ENCODE measurements around the gene SYNDIG1. TPM values are rescaled to one million over a fixed set of nuclear protein-coding genes. Genes with fewer than 3 reads are reported as not detected.

Gene SYNDIG1
- total RNA-seq, 2 experiments from 2014 or later, result not detected

DNA sequence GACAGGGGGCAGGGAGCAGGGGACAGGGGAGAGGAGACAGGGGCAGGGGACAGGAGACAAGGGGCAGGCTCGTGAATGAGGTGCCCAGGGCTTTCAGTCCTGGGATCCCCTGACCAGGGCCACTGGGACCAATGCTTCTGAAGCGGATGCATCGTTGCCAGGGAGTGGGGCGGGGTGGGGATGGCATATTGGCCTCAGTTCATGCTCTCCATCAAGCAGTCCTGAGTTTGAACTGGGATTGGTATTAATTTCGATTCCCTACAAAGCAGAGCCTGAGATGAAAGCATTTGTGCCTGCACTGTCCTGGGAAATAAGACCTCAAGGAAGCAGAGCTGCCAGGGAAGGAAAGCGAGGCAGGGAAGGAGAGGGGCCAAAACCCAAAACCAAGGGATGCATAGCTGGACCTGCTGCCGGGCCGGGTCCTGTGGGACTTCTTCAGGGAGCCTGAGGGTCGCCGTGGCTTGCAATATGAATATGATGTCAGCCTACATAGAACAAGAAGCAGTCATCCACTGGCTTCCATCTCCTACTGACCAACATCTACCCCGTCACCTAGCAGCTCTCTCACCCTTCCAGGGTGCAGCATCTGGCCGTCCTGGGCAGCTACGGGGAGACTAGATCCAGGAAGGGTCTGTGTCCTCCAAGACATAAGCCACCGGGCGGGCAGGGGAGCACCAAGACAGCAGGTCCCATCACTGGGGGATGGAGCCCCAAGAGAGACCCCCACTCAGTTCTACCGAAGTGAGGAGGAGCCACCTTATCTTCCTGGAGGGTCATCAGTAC is 233.3 kb downstream of the SYNDIG1 start:
- POLR2A ChIA-PET, result no interaction called here
- no peaks in the 10 kb centered on the region for H3K4me1 Mint-ChIP-seq
- CTCF ChIA-PET, result no interaction called here
- no peaks in the 10 kb centered on the region for H3K36me3 Mint-ChIP-seq (ENCODE audit: low read depth)
- no peak overlapping the region for H3K27ac Mint-ChIP-seq
- peak; percentile 11 for DNase-seq
- no peaks in the 10 kb centered on the region for H3K9me3 Mint-ChIP-seq
- no peak overlapping the region for H3K4me3 Mint-ChIP-seq
- no peaks in the 10 kb centered on the region for H3K27me3 Mint-ChIP-seq

DNA sequence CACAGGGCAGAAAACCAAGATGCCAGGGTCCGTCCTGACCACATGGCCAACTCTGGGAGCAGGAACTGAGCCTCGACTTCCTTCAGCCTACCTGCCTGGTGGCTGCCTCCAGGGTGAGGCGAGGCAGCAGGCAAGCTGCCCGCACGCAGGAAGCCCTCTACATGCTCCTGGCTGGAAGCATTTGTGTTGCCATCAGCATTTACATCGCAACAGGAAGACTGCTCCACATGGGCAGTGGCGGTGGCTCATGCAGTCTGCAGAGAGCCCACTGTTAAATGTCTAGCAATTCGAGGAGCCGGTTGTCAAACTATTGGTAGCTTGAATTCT is 233.8 kb downstream of the SYNDIG1 start:
- Mint-ChIP-seq H3K4me3 (no peak overlapping the region), H3K4me1 (no peaks in the 10 kb centered on the region), H3K27ac (no peak overlapping the region), H3K27me3 (no peaks in the 10 kb centered on the region), H3K36me3 (ENCODE audit: low read depth) (no peaks in the 10 kb centered on the region), H3K9me3 (no peaks in the 10 kb centered on the region)
- ChIA-PET POLR2A (no interaction called here), CTCF (no interaction called here)
- no peak for DNase-seq

DNA sequence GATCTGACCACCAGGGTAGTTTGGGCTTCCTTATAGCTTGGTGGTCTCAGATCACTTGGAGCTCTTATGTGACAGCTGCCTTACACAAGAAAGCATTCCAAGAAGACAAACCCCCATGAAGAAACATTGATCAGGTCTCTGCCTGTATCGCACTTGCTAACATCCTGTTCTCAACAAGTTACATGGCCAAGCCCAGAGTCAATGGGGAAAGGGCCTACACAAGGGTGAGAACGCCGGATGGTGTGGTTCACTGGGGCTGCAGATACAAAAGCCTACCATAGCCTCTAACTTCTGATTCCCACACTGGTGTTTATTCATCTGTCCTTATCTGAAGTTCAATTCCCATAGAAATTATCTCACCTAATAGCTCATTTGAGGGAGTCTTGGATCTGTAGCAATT is 235.5 kb downstream of the SYNDIG1 start:
- no peaks in the 10 kb centered on the region for H3K4me1 Mint-ChIP-seq
- H3K36me3 Mint-ChIP-seq (ENCODE audit: low read depth), result no peaks in the 10 kb centered on the region
- no peak for DNase-seq
- no peak overlapping the region for H3K27ac Mint-ChIP-seq
- H3K9me3 Mint-ChIP-seq, result no peaks in the 10 kb centered on the region
- H3K27me3 Mint-ChIP-seq, result peaks cover 3% of the 10 kb centered on the region
- CTCF ChIA-PET, result interaction anchor here (1.3 kb wide), 1 partner anchor 213 kb away, joined by 5 read pairs; no protein-coding TSS in a partner anchor
- POLR2A ChIA-PET, result no interaction called here
- no peak overlapping the region for H3K4me3 Mint-ChIP-seq

DNA sequence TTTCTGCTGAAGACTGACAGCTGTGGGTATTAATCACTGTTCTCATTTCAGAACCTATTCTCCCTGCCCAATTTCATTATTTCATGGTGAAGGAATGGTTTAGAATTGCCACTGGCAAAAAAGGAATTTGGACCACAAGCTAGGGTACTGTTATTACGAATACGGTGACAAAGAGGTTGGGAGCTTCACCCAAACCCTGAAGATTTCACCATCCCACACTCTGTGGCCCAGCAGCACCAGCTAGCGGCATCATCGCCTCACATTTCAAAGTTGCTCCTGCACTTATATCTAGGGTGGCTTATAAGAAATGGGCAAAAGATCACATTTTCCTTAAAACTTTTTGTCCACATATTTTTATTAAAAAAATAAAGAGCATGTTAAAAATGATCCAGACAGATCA is 236.1 kb downstream of the SYNDIG1 start:
- Mint-ChIP-seq H3K27ac (no peak overlapping the region), H3K4me3 (no peak overlapping the region), H3K4me1 (no peaks in the 10 kb centered on the region), H3K27me3 (peaks cover 7% of the 10 kb centered on the region), H3K36me3 (ENCODE audit: low read depth) (no peaks in the 10 kb centered on the region), H3K9me3 (no peaks in the 10 kb centered on the region)
- ChIA-PET POLR2A (no interaction called here), CTCF (interaction anchor here (1.3 kb wide), 1 partner anchor 213 kb away, joined by 5 read pairs; no protein-coding TSS in a partner anchor)
- DNase-seq, result no peak

DNA sequence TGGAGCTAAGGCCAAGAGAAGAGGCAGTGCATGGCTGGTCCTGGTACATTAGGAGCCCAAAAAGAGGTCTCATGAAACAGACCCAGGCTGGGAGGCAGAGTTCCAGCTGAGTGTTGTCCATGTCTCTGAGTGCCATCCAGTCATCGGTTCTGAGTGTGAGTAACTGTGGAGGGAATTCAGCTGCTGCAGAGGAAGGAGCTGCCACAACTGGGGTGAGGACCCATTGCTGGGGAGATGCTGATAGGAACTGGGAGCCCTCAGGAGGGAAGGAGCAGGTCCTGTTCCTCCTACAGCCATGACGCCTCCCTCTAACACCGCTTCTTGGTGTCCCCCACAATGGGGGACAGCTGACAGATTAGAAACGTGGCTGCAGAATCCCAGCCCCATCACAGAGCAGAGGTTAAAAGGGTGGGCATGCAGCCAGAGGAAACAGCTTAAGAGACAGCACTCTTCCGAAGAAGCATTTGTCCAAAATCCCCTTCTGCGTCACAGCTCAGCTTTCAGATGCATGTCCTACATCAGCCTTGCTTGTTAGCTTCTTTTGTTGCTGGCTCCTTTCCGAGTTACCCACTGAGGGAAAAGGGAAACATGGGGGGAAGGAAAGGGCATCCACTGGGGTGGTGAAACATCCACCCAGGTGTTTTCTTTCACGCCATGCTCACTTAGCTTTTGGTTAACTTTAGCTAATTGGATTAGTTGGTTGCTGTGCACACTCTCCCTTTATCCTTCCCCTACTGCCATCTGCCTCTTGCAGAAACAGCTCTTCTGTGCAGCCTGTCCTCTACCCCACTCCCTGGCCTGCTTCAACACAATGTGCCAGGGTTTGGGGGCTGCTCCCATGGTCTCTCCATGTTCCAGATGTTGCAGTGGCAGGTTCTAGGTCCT is 239.2 kb downstream of the SYNDIG1 start:
- Mint-ChIP-seq H3K27ac (no peak overlapping the region), H3K27me3 (peaks cover 25% of the 10 kb centered on the region), H3K4me1 (no peaks in the 10 kb centered on the region), H3K9me3 (no peaks in the 10 kb centered on the region), H3K4me3 (no peak overlapping the region), H3K36me3 (ENCODE audit: low read depth) (no peaks in the 10 kb centered on the region)
- CTCF ChIA-PET, result no interaction called here
- POLR2A ChIA-PET, result no interaction called here
- DNase-seq, result no peak
